A673 (cell line): ENCODE data around the gene KCNJ18.
"Not testable (repeated sequence)": the region's sequence is repeated elsewhere in the genome, so short reads cannot be mapped to it uniquely, and the experiment has no call there.

Experiments
- EZH2 ChIP-seq: fragments of 200-600 bp; sonication (generic); IDR thresholded peaks from 2 replicates; pipeline ENCODE4 v1.6.1; 2017; ENCODE audit warnings: borderline replicate concordance, low read depth, mild to moderate bottlenecking, mixed read lengths, antibody characterized with exemption, low read length; ENCODE audit not compliant: poor library complexity, severe bottlenecking
- TF ChIP-seq, protein P1 (sequence below): fragments of 300-800, 200-600 bp; sonication (generic); conservative IDR thresholded peaks from 2 replicates; pipeline ENCODE4 v1.5.1; 2017; ENCODE audit warnings: low read depth, mild to moderate bottlenecking, antibody characterized with exemption, low read length, moderate library complexity, mixed read lengths

DNA sequence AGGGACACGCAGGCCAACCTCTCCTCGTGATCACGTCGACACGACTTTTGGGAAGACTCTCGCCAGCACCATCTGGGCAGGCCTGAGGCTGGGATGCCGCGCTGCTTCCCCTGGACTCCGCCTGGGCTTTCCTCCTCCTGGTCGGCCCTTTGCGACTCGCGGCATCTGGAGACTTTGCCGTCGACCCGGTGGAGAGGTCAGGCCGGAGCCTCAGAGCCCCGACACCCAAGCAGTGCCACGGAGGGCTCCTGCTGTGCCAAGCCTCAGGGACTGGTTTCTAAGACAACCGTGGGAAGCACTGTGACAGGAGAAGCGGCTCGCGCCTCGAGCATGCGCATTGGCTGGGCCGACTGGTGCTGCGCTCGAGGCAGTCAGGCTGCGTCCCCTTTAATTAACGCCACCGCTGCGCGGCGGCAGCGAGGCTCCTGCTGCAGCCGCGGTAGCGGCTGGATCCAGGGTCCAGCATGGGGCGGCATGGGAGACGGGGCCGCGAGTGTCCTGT lies 11.4 kb upstream of the KCNJ18 start:
- TF ChIP-seq, protein P1, sequence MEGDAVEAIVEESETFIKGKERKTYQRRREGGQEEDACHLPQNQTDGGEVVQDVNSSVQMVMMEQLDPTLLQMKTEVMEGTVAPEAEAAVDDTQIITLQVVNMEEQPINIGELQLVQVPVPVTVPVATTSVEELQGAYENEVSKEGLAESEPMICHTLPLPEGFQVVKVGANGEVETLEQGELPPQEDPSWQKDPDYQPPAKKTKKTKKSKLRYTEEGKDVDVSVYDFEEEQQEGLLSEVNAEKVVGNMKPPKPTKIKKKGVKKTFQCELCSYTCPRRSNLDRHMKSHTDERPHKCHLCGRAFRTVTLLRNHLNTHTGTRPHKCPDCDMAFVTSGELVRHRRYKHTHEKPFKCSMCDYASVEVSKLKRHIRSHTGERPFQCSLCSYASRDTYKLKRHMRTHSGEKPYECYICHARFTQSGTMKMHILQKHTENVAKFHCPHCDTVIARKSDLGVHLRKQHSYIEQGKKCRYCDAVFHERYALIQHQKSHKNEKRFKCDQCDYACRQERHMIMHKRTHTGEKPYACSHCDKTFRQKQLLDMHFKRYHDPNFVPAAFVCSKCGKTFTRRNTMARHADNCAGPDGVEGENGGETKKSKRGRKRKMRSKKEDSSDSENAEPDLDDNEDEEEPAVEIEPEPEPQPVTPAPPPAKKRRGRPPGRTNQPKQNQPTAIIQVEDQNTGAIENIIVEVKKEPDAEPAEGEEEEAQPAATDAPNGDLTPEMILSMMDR, result not testable (repeated sequence)
- TF ChIP-seq EZH2, result not testable (repeated sequence)
